CD4-positive, alpha-beta T cell treated with Interleukin-17A for 1 hour (primary cell): ENCODE data around the gene ERP27.
A peak's percentile ranks its signal among the peaks of the same experiment; 100 is the strongest.

Experiments
- DNase-seq: peaks from one replicate; pipeline ENCODE4 v3.0.0-alpha.2; 2020

ERP27 gene

GRCh38 chr12:14931791-14932560, 6.4 kb downstream of the ERP27 start:
- DNase-seq, result no peak

- no peak for DNase-seq
Observed at GRCh38 chr12:14931359-14931758, 7.0 kb downstream of the ERP27 start.

- DNase-seq, result no peak
Observed at GRCh38 chr12:14930299-14930698, 8.0 kb downstream of the ERP27 start.

GRCh38 chr12:14928931-14929330, 9.4 kb downstream of the ERP27 start:
- DNase-seq, result no peak

- no peak for DNase-seq
Observed at GRCh38 chr12:14927267-14927666, 11.1 kb downstream of the ERP27 start.

GRCh38 chr12:14924541-14924940, 13.8 kb downstream of the ERP27 start:
- DNase-seq, result no peak

GRCh38 chr12:14923944-14924343, 14.4 kb downstream of the ERP27 start:
- DNase-seq, result no peak

GRCh38 chr12:14921218-14921617, 17.1 kb downstream of the ERP27 start:
- no peak for DNase-seq

- no peak for DNase-seq
Observed at GRCh38 chr12:14920475-14921126, 17.7 kb downstream of the ERP27 start.

GRCh38 chr12:14919455-14919854, 18.9 kb downstream of the ERP27 start:
- DNase-seq, result no peak

- no peak for DNase-seq
Observed at GRCh38 chr12:14915736-14916135, 22.6 kb downstream of the ERP27 start.

- no peak for DNase-seq
Observed at GRCh38 chr12:14913381-14913781, 25.0 kb downstream of the ERP27 start.

- DNase-seq, result no peak
Observed at GRCh38 chr12:14911131-14911530, 27.2 kb downstream of the ERP27 start.

GRCh38 chr12:14910090-14910915, 28.0 kb downstream of the ERP27 start:
- no peak for DNase-seq

- no peak for DNase-seq
Observed at GRCh38 chr12:14907953-14908352, 30.4 kb downstream of the ERP27 start.

GRCh38 chr12:14906114-14906513, 32.2 kb downstream of the ERP27 start:
- DNase-seq, result no peak

GRCh38 chr12:14905269-14906004, 32.9 kb downstream of the ERP27 start:
- no peak for DNase-seq

GRCh38 chr12:14904854-14905253, 33.5 kb downstream of the ERP27 start:
- DNase-seq, result no peak

GRCh38 chr12:14903386-14904098, 34.8 kb downstream of the ERP27 start:
- DNase-seq, result no peak

GRCh38 chr12:14902465-14902864, 35.9 kb downstream of the ERP27 start:
- DNase-seq, result no peak

- DNase-seq, result peak; percentile 6
Observed at GRCh38 chr12:14901228-14901562, 37.1 kb downstream of the ERP27 start.

- no peak for DNase-seq
Observed at GRCh38 chr12:14900521-14901227, 37.7 kb downstream of the ERP27 start.
